A549 (cell line): Measurements from ENCODE around the gene LZTFL1. TPM values are rescaled to one million over a fixed set of nuclear protein-coding genes. Genes with fewer than 3 reads are reported as not detected.

Source experiments
- ATAC-seq, 2 experiments: fragments of 200-7000 bp in 1 of 2; fragments of >200 bp in 1 of 2; cut with Nextera tagmentation in 1 of 2; cut with Tn5 transposase in 1 of 2; 3 replicates each; pipeline versions ENCODE4 v1.8.0 to v1.9.1; 2018 to 2020; ENCODE audit warnings: mild to moderate bottlenecking in 1 of 2, moderate library complexity in 1 of 2
- CTCF ChIA-PET: fragments of 300-600 bp; sonication (Branson Sonifier 250); formaldehyde crosslinking; extraction: SDS; loops from one replicate; lab custom pipeline; 2021; ENCODE audit warnings: antibody characterized with exemption, inconsistent platforms; lab: Yijun Ruan, JAX
- POLR2A ChIA-PET: fragments of 350-600 bp; formaldehyde crosslinking; extraction: SDS; loops from one replicate; lab custom pipeline; 2021; ENCODE audit warnings: antibody characterized with exemption, inconsistent platforms; lab: Yijun Ruan, JAX
- DNase-seq, 2 experiments: peaks; one replicate each; pipeline versions ENCODE4 v3.0.0 to v3.0.0-alpha.2; 2011 to 2016; ENCODE audit warnings: low read depth in 1 of 2, low spot score in 1 of 2
- FAIRE-seq: peaks from 2 replicates; lab custom pipeline; 2011; peaks lifted over from hg19 to GRCh38; lab: Jason Lieb, UNC
- H3K27ac ChIP-seq, 2 experiments: fragments of >200 bp; sonication (Bioruptor Twin); formaldehyde crosslinking; 3 replicates each; pipeline ENCODE4 v1.5.1; 2016 to 2017
- H3K4me1 ChIP-seq: fragments of >200 bp; sonication (Bioruptor Twin); formaldehyde crosslinking; 3 replicates; pipeline ENCODE4 v1.6.1; 2016
- H3K4me2 ChIP-seq: fragments of >200 bp; sonication (Bioruptor Twin); formaldehyde crosslinking; 3 replicates; pipeline ENCODE4 v1.6.1; 2016
- H3K4me3 ChIP-seq: fragments of >200 bp; sonication (Bioruptor Twin); formaldehyde crosslinking; 3 replicates; pipeline ENCODE4 v1.5.1; 2016
- H3K9me3 ChIP-seq: fragments of >200 bp; sonication (Bioruptor Twin); formaldehyde crosslinking; 3 replicates; pipeline ENCODE4 v1.6.1; 2016
- ATOH8 ChIP-seq: fragments of 250-450 bp; sonication (Bioruptor Pico); IDR thresholded peaks from 2 replicates; pipeline ENCODE4 v1.5.0; 2020; ENCODE audit warnings: low read depth, mild to moderate bottlenecking, moderate library complexity
- BCL3 ChIP-seq: fragments of >200 bp; sonication (Bioruptor Twin); formaldehyde crosslinking; IDR thresholded peaks from 3 replicates; pipeline ENCODE4 v1.6.1; 2016
- CBX2 ChIP-seq: fragments of 200-600 bp; sonication (generic); IDR thresholded peaks from 2 replicates; pipeline ENCODE4 v1.6.1; 2016; ENCODE audit warnings: low read depth, mild to moderate bottlenecking, borderline replicate concordance
- CEBPB ChIP-seq, 2 experiments: fragments of >200 bp in 1 of 2; sonication (Bioruptor Twin) in 1 of 2; formaldehyde crosslinking in 1 of 2; IDR thresholded peaks; 2 replicates each; pipeline ENCODE4 v1.6.1; 2012 to 2016
- CHD2 ChIP-seq: fragments of 150-350 bp; IDR thresholded peaks from 2 replicates; pipeline ENCODE4 v1.6.1; 2014; ENCODE audit warnings: low read length; ENCODE audit not compliant: partially characterized antibody
- EHF ChIP-seq: fragments of 250-450 bp; sonication (Bioruptor Pico); IDR thresholded peaks from 2 replicates; pipeline ENCODE4 v1.5.0; 2020; ENCODE audit warnings: mild to moderate bottlenecking
- ESRRA ChIP-seq: fragments of 150-350 bp; IDR thresholded peaks from 2 replicates; pipeline ENCODE4 v1.6.1; 2014; ENCODE audit warnings: mild to moderate bottlenecking, low read length, borderline replicate concordance
- FOSL2 ChIP-seq, 2 experiments: fragments of 450-650 bp in 1 of 2; fragments of >200 bp in 1 of 2; sonication (Bioruptor Twin) in 1 of 2; formaldehyde crosslinking; IDR thresholded peaks; 2 replicates each; pipeline versions ENCODE4 v1.5.0 to v1.6.1; 2016 to 2020; ENCODE audit warnings: mild to moderate bottlenecking in 1 of 2, moderate library complexity in 1 of 2
- GATA3 ChIP-seq: IDR thresholded peaks from 2 replicates; pipeline ENCODE4 v1.6.1; 2012; ENCODE audit warnings: borderline replicate concordance
- HOXA7 ChIP-seq: fragments of 250-450 bp; sonication (Bioruptor Pico); IDR thresholded peaks from 2 replicates; pipeline ENCODE4 v1.5.0; 2020; ENCODE audit warnings: mild to moderate bottlenecking, moderate library complexity
- HOXB5 ChIP-seq: fragments of 250-450 bp; sonication (Bioruptor Pico); IDR thresholded peaks from 2 replicates; pipeline ENCODE4 v1.5.0; 2020; ENCODE audit warnings: mild to moderate bottlenecking, moderate library complexity
- JUN ChIP-seq, 2 experiments: fragments of >200 bp; sonication (Bioruptor Twin); formaldehyde crosslinking; IDR thresholded peaks; 2 replicates in 1 of 2; 3 replicates in 1 of 2; pipeline ENCODE4 v1.6.1; 2016 to 2017
- JUNB ChIP-seq: fragments of >200 bp; sonication (Bioruptor Twin); formaldehyde crosslinking; IDR thresholded peaks from 2 replicates; pipeline ENCODE4 v1.6.1; 2016
- MYC ChIP-seq: IDR thresholded peaks from 2 replicates; pipeline ENCODE4 v1.6.1; 2012; ENCODE audit warnings: mild to moderate bottlenecking, inconsistent platforms, low read length, improper control_type of control experiment, borderline replicate concordance
- POLR2AphosphoS2 ChIP-seq: conservative IDR thresholded peaks from 2 replicates; pipeline ENCODE4 v1.6.1; 2012; ENCODE audit warnings: low read length, improper control_type of control experiment, inconsistent platforms
- REST ChIP-seq: fragments of 200-600 bp; sonication (generic); IDR thresholded peaks from 2 replicates; pipeline ENCODE4 v1.6.1; 2016; ENCODE audit warnings: antibody characterized with exemption, mild to moderate bottlenecking, moderate library complexity
- RNF2 ChIP-seq: fragments of 200-600 bp; sonication (generic); IDR thresholded peaks from 2 replicates; pipeline ENCODE4 v1.6.1; 2016; ENCODE audit warnings: low read depth, mild to moderate bottlenecking, antibody characterized with exemption, moderate library complexity, borderline replicate concordance
- USF2 ChIP-seq: fragments of 450-650 bp; IDR thresholded peaks from 2 replicates; pipeline ENCODE4 v1.6.1; 2014; ENCODE audit warnings: antibody characterized with exemption
- ZC3H11A ChIP-seq: fragments of 450-650 bp; IDR thresholded peaks from 2 replicates; pipeline ENCODE4 v1.6.1; 2014; ENCODE audit warnings: antibody characterized with exemption, mild to moderate bottlenecking
- ZNF302 ChIP-seq: fragments of 250-450 bp; sonication (Bioruptor Pico); IDR thresholded peaks from 2 replicates; pipeline ENCODE4 v1.9.0; 2021; ENCODE audit warnings: inconsistent platforms, mild to moderate bottlenecking, moderate library complexity
- WGBS: methylation state at CpG from one replicate; pipeline ENCODE4 v1.1.6; 2017; ENCODE audit errors: missing lambda C conversion rate; 5-methylcytosine and 5-hydroxymethylcytosine counted together
- polyA plus RNA-seq, 4 experiments: library from polyadenylated mRNA; depleted of rRNA in 3 of 4; stranded (reverse); fragments of >200 nt; fragmentation: RNase III in 1 of 4; extraction: RNeasy Plus Mini Kit Qiagen cat#74134 plus additional on column Dnase treatment in 1 of 4; gene quantifications; 2 replicates in 3 of 4; 3 replicates in 1 of 4; pipeline ENCODE4 v1.2.3, GENCODE V29; 2011 to 2017
- TF ChIP-seq, protein P1 (sequence below): fragments of >200 bp; sonication (Bioruptor Twin); formaldehyde crosslinking; IDR thresholded peaks from 2 replicates; pipeline ENCODE4 v1.6.1; 2016

The LZTFL1 gene
- polyA plus RNA-seq, 2 of the 4 experiments (the other 2 are of a cell fraction), result 10.8 to 25.0 TPM

DNA sequence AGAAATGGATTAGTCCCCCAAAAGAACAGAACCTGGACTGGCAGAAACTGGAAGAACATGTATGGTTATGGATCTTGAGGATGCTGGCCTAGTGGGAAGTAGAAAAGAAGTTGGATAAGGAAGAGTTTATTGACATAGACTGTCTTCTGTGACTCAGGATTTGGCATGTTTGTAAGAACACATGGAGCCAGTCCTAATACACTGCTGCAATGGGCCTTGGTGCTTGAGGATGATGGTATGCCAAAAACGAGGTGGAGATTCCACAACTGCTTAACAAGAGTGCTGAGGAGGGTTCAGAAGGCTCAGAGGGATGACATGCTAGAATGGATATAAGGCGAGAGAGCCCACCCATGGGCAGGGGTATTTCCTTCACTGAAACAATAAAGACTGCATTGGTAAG lies 22.4 kb downstream of the LZTFL1 start:
- Histone ChIP-seq H3K4me2 (no peak overlapping the region), H3K4me3 (no peak overlapping the region), H3K9me3 (peaks cover 15% of the 10 kb centered on the region; the same call in 2 of the 3 replicates), H3K4me1 (peaks cover 19% of the 10 kb centered on the region), H3K27ac (no peak overlapping the region)
- DNase-seq (no peak), FAIRE-seq (no peak), ATAC-seq (no peak)
- TF ChIP-seq USF2 (no peak), ATOH8 (CRISPR knock-in tag) (no peak), ZC3H11A (no peak), HOXA7 (CRISPR knock-in tag) (no peak), CHD2 (no peak), ZNF302 (no peak), ESRRA (no peak)
- TF ChIP-seq, protein P1, sequence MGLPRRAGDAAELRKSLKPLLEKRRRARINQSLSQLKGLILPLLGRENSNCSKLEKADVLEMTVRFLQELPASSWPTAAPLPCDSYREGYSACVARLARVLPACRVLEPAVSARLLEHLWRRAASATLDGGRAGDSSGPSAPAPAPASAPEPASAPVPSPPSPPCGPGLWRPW, result no peak
- POLR2A ChIA-PET, result no interaction called here
- 62% methylated on average over 2 of the region's 2 CpGs for WGBS
- CTCF ChIA-PET, result interaction anchor here (1.3 kb wide), 1 partner anchor 12 kb away, joined by 3 read pairs; no protein-coding TSS in a partner anchor

DNA sequence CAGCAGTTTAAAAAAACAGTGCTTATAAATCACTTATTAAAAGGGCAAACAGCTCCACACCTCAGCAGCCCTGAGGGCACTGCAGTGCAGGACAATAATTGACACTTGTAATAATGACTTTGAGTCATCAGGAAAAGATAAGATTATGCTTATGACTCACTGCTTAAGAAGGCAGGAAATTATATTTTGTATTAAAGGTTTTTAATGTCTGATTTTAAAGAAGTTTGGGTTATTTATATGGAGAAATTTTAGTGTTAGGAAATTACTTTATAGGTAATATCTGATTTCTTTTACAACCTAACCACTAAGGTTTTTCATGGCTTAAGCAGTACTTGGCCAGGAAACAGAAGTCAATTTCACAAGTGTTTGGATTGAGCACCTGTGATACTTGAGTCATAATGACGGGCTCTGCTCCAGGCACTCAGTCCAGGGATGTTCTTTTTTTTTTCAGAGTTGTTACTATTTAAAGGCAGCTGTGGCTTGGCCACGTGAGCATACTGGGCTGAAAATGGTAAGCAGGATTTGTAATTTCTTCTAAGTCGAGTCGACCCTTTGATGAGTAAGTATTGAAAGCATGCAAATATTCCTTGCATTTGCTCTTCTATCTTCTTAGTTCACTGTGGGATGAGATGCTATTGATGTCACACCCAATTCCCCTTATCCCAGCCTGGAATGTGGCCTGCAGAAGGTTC lies 23.9 kb downstream of the LZTFL1 start:
- TF ChIP-seq CBX2 (no peak), FOSL2 (IDR thresholded peaks at IDR 0.05) (peak; percentile 37), FOSL2 (CRISPR knock-in tag; IDR thresholded peaks at IDR 0.05) (peak; percentile 82), EHF (CRISPR knock-in tag) (no peak), JUNB (peak; percentile 91), CEBPB (IDR thresholded peaks at IDR 0.05) (peak; percentile 27 to 29; a peak in 2 of 4 replicates), REST (no peak), POLR2AphosphoS2 (no peak), MYC (no peak), USF2 (peak; percentile 68), BCL3 (0 out of 3 replicates have a peak, but pooled peaks have one; percentile 25), HOXA7 (CRISPR knock-in tag) (no peak), GATA3 (peak; percentile 41; the same call in 1 of the 2 replicates), JUN (IDR thresholded peaks at IDR 0.05) (0 out of 5 replicates have a peak, but pooled peaks of 1 of the 2 experiments have one; percentile 34), HOXB5 (CRISPR knock-in tag) (no peak), RNF2 (no peak)
- TF ChIP-seq, protein P1, result 0 out of 2 replicates have a peak, but pooled peaks have one; percentile 11
- Histone ChIP-seq H3K4me3 (no peak overlapping the region), H3K27ac (peak overlapping the region; percentile 34 to 66; a peak in 2 of 6 replicates), H3K9me3 (peaks cover 15% of the 10 kb centered on the region; the same call in 2 of the 3 replicates), H3K4me2 (peak overlapping the region; percentile 53), H3K4me1 (peaks cover 19% of the 10 kb centered on the region)
- WGBS, result 1% methylated on average over 4 of the region's 4 CpGs
- FAIRE-seq, result no peak
- POLR2A ChIA-PET, result no interaction called here
- ATAC-seq, result peak; percentile 79 to 91
- CTCF ChIA-PET, result interaction anchor here (0.5 to 1.4 kb wide), 4 partner anchors 59 to 759 kb away, joined by 3 to 4 read pairs (median 3); no protein-coding TSS in a partner anchor
- DNase-seq, result peak; percentile 30 to 72
